HG03354 (cell line): Measurements from ENCODE around the gene UGT2A3.

Source experiments
- ATAC-seq: cut with Tn5 transposase; IDR thresholded peaks from one replicate; pipeline ENCODE4 v1.9.1; 2021; ENCODE audit warnings: mild to moderate bottlenecking; ENCODE audit not compliant: unreplicated experiment, poor library complexity, severe bottlenecking

Gene UGT2A3

DNA sequence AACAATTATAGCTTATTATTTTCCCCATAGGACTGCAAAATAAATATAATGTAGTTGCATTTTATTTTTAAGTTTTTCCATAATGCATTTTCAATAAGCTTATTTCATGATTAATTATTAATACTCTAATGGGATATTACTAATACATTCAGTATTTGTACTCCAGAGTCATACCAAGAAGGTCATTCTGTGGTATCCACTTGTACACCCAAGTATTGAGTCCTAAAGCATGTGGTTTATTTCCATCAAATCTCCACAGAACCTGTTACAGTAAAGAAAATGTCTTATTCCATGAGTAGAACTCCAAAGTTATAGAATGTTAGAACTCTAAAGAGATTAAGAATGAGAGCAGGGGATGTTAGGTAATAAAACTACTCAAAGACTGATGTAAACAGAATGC is 30.6 kb downstream of the UGT2A3 start:
- no peak for ATAC-seq

GRCh38 chr4:68917016-68917415 is 34.6 kb downstream of the UGT2A3 start:
- ATAC-seq, result no peak

GRCh38 chr4:68912807-68913206 is 38.8 kb downstream of the UGT2A3 start:
- ATAC-seq, result no peak

DNA sequence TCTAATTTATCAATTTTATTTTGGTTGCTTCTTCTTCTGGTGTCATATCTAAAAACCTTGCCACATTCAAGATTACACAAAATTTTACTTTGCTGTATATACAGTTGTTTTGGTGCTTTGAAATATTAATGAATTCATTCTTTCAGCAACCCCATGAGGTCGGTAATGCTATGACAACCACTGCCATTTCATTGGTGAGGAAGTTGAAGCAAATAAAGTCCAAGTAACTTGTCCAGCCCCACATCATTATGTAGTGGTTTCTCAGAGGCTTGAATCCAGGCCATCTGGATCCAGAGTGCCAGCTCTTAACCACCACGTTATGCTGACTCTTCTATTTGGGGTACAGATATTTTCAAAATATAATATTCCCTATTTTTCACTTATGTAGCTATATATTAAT is 42.2 kb downstream of the UGT2A3 start:
- no peak for ATAC-seq

DNA sequence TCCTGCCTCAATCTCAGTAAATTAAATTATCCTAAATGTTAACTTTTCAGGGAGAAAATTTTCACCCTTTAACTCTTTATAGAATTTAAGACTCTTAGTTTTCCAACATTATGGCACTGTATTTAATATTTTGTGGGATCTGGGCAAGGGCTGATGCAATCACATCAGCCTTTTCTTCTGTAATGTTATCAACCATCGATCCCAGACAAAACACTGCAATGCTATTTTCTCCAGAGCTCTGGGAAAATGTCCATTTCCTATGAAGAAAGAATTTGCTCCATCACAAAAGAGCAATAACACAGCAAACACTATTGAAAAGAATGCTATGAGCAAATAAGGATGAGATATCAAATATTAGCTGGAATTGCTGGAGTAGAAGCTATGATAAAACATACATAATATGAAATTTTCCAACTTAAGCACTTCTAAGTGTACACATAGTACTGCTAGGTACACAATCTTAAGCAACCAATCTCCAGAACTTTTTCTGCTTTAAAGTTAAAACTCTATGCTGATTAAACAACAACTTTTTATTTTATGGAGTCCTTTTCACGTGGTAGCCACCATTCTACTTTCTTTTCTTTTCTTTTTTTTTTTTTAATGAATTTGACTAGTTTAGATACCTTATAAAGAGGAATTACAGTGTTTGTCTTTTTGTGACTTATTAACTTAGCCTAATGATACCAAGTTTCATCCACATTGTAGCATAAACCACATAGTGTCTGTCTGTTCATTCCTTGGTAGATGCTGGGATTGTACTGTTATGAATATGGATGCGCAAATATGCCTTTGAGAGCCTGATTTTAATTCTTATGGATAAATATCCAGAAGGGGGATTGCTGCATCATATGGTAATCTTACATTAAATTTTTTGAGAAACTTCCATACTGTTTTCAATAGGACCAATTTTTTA is 43.6 kb downstream of the UGT2A3 start:
- ATAC-seq, result no peak

DNA sequence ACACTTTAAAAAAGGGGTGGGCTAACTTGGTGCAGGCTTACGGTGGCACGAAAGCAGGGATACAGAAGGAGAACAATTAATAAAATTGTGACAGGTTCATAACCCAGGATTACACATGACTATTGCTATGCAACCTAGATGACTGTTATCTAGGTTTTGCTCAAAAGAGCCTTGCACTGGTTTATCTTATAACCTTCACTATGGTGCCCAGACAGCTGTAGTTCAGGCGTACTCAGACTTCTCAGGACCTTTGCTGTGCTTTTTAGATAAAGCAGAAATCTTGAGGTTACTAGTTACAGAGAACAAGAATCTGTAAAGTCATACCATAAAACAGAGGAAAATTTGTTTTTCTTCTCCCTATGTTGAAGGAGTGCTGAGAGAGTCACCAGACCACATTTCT is 44.4 kb downstream of the UGT2A3 start:
- ATAC-seq, result no peak

GRCh38 chr4:68906780-68907137 is 44.8 kb downstream of the UGT2A3 start:
- ATAC-seq, result no peak

- no peak for ATAC-seq
These were observed 45.4 kb downstream of the UGT2A3 start for GRCh38 chr4:68905939-68906779.

GRCh38 chr4:68905598-68905938 is 46.0 kb downstream of the UGT2A3 start:
- no peak for ATAC-seq

- ATAC-seq, result peak; percentile 64
These were observed 46.8 kb downstream of the UGT2A3 start for GRCh38 chr4:68904786-68905185.

DNA sequence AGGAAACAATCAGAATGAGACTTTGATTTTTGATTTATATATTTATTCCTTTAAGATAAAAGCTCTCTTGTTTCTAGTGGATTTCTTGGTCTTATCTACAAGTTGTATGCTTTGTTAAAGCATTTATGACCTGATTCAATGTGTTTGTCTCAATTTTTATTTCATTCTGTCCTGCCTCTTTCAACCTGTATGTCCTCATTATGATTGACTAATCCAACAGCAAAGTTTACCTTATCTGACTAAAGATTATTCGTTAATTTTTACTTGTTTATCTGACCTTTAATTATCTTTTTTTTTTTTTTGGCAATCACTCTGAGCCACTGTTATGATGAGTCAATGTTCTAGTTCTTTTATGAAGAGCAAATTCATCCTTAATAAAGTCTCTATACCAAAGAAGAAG is 54.9 kb downstream of the UGT2A3 start:
- ATAC-seq, result no peak

GRCh38 chr4:68895561-68896198 is 55.9 kb downstream of the UGT2A3 start:
- ATAC-seq, result no peak

GRCh38 chr4:68892861-68893260 is 58.7 kb downstream of the UGT2A3 start:
- no peak for ATAC-seq

- no peak for ATAC-seq
These were observed 59.9 kb downstream of the UGT2A3 start for GRCh38 chr4:68891678-68892077.

GRCh38 chr4:68885545-68885944 is 66.1 kb downstream of the UGT2A3 start:
- ATAC-seq, result no peak

DNA sequence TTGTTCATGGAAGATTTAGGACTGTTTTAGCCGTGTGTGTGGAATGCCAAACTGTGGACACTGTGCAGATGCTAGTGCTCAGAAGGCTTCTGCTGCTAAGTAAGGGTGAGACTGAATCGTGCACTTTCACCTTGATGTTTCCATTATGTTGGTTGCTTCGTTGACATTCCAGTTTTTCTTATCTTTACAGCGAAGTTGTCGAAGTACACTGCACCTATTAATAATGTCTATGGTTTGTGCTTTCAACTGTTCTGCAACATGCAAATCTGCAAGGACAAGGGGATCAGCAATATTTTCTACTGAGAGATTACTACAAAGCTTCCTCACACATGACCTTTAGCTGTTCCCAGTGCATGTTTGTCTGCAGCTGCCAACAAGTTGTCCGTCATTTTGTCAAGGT is 67.7 kb downstream of the UGT2A3 start:
- no peak for ATAC-seq
